ENCODE measurements around the gene ZNF346.
"Not testable (repeated sequence)": the region's sequence is repeated elsewhere in the genome, so short reads cannot be mapped to it uniquely, and the experiment has no call there.

ZNF346 gene

GRCh38 chr5:177022386-177023302, at the start of gene ZNF346:
Gene ZNF346, plus strand, starts transcription at chr5:177022696. Its CDS starts 43 bp downstream, at chr5:177022739.
- peak; percentile 93 for DNase-seq (ENCODE audit: low spot score)

GRCh38 chr5:176979669-176980068, 42.8 kb upstream of the ZNF346 start:
- DNase-seq (ENCODE audit: low spot score): no peak

GRCh38 chr5:176980818-176981217, 41.7 kb upstream of the ZNF346 start:
- DNase-seq (ENCODE audit: low spot score): no peak

GRCh38 chr5:176983112-176983511, 39.4 kb upstream of the ZNF346 start:
- not testable (repeated sequence) for DNase-seq (ENCODE audit: low spot score)

GRCh38 chr5:176983593-176983992, 38.9 kb upstream of the ZNF346 start:
- not testable (repeated sequence) for DNase-seq (ENCODE audit: low spot score)

GRCh38 chr5:176984176-176984575, 38.3 kb upstream of the ZNF346 start:
- DNase-seq (ENCODE audit: low spot score): not testable (repeated sequence)

- DNase-seq (ENCODE audit: low spot score): peak; percentile 47
These were observed 37.0 kb upstream of the ZNF346 start for GRCh38 chr5:176985516-176985915.

GRCh38 chr5:176986280-176986679, 36.2 kb upstream of the ZNF346 start:
- no peak for DNase-seq (ENCODE audit: low spot score)

GRCh38 chr5:176987583-176987982, 34.9 kb upstream of the ZNF346 start:
- no peak for DNase-seq (ENCODE audit: low spot score)

GRCh38 chr5:176993081-176993480, 29.4 kb upstream of the ZNF346 start:
- DNase-seq (ENCODE audit: low spot score): not testable (repeated sequence)

- no peak for DNase-seq (ENCODE audit: low spot score)
These were observed 27.9 kb upstream of the ZNF346 start for GRCh38 chr5:176994460-176995121.

GRCh38 chr5:176995122-176995490, 27.4 kb upstream of the ZNF346 start:
- no peak for DNase-seq (ENCODE audit: low spot score)

- DNase-seq (ENCODE audit: low spot score): peak; percentile 3
These were observed 26.4 kb upstream of the ZNF346 start for GRCh38 chr5:176995896-176996767.

GRCh38 chr5:176996780-176997179, 25.7 kb upstream of the ZNF346 start:
- DNase-seq (ENCODE audit: low spot score): no peak

GRCh38 chr5:176998828-176999227, 23.7 kb upstream of the ZNF346 start:
- no peak for DNase-seq (ENCODE audit: low spot score)

- not testable (repeated sequence) for DNase-seq (ENCODE audit: low spot score)
These were observed 23.0 kb upstream of the ZNF346 start for GRCh38 chr5:176999526-176999925.

GRCh38 chr5:177003649-177004048, 18.8 kb upstream of the ZNF346 start:
- DNase-seq (ENCODE audit: low spot score): no peak

- no peak for DNase-seq (ENCODE audit: low spot score)
These were observed 17.5 kb upstream of the ZNF346 start for GRCh38 chr5:177004961-177005360.

- peak; percentile 49 for DNase-seq (ENCODE audit: low spot score)
These were observed 16.8 kb upstream of the ZNF346 start for GRCh38 chr5:177005619-177006264.

- DNase-seq (ENCODE audit: low spot score): peak; percentile 94
These were observed 16.1 kb upstream of the ZNF346 start, which contains the start of gene UIMC1 for GRCh38 chr5:177006265-177006972. Gene UIMC1, minus strand, starts transcription at chr5:177006779. Its CDS starts 24,164 bp downstream, at chr5:176982615.

- DNase-seq (ENCODE audit: low spot score): no peak
These were observed 13.8 kb upstream of the ZNF346 start for GRCh38 chr5:177008716-177009115.

All from CD4-positive, alpha-beta T cell treated with Interleukin-2 at 100 ng/mL for 4 hours (primary cell).